ENCODE results near the gene OXSR1.

DNA sequence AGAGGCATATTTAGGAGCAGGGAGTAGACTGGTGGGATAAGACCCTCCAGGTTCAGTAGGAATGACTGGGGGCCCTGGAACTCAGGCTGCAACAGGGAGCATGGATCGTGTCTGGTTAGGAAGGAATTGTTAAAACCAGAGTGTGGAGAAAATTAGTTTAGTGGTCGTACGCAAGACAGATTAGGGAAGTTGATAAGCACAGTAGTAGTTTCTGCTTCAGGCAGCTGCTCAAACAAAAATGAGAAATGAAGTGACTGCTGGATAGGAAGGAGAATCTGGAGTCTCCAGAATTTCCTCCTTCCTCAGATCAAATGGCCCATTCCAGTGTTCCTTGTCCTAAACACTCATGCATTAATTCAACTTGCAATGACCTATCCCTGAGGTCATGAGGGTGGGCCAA lies 15.6 kb upstream of the OXSR1 start:
- TF ChIP-seq, protein P1, sequence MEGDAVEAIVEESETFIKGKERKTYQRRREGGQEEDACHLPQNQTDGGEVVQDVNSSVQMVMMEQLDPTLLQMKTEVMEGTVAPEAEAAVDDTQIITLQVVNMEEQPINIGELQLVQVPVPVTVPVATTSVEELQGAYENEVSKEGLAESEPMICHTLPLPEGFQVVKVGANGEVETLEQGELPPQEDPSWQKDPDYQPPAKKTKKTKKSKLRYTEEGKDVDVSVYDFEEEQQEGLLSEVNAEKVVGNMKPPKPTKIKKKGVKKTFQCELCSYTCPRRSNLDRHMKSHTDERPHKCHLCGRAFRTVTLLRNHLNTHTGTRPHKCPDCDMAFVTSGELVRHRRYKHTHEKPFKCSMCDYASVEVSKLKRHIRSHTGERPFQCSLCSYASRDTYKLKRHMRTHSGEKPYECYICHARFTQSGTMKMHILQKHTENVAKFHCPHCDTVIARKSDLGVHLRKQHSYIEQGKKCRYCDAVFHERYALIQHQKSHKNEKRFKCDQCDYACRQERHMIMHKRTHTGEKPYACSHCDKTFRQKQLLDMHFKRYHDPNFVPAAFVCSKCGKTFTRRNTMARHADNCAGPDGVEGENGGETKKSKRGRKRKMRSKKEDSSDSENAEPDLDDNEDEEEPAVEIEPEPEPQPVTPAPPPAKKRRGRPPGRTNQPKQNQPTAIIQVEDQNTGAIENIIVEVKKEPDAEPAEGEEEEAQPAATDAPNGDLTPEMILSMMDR (IDR thresholded peaks at IDR 0.05), result no peak
- no peak for TF ChIP-seq POLR2A (IDR thresholded peaks at IDR 0.05)

Data from esophagus squamous epithelium (tissue), 4 donors.